Neural progenitor cell (in vitro differentiated cells): Measurements from ENCODE around the gene ESPL1. TPM values are rescaled to one million over a fixed set of nuclear protein-coding genes. Genes with fewer than 3 reads are reported as not detected.

Source experiments
- DNase-seq: peaks from one replicate; pipeline ENCODE4 v3.0.0-alpha.2; 2016; ENCODE audit warnings: low spot score
- H2AFZ ChIP-seq: fragments of 200-600 bp; sonication (generic); replicated peaks from 2 replicates; pipeline ENCODE4 v1.6.1; 2016; ENCODE audit warnings: antibody characterized with exemption
- H3F3A ChIP-seq: fragments of 200-600 bp; sonication (generic); 2 replicates; pipeline ENCODE4 v1.6.1; 2016; ENCODE audit warnings: antibody characterized with exemption, low read depth
- H3K27ac ChIP-seq: fragments of 200-600 bp; sonication (generic); 2 replicates; pipeline ENCODE4 v1.5.1; 2016; ENCODE audit warnings: mild to moderate bottlenecking
- H3K27me3 ChIP-seq: fragments of 200-600 bp; sonication (generic); 2 replicates; pipeline ENCODE4 v1.6.1; 2016; ENCODE audit warnings: mild to moderate bottlenecking, moderate library complexity
- H3K36me3 ChIP-seq: fragments of 200-600 bp; sonication (generic); 2 replicates; pipeline ENCODE4 v1.5.1; 2016
- H3K4me1 ChIP-seq: fragments of 200-600 bp; sonication (generic); 2 replicates; pipeline ENCODE4 v1.6.1; 2016; ENCODE audit warnings: mixed run types
- H3K4me2 ChIP-seq: fragments of 200-600 bp; sonication (generic); 2 replicates; pipeline ENCODE4 v1.6.1; 2016
- H3K4me3 ChIP-seq: fragments of 200-600 bp; sonication (generic); 2 replicates; pipeline ENCODE4 v1.5.1; 2016
- H3K79me2 ChIP-seq: fragments of 200-600 bp; sonication (generic); 2 replicates; pipeline ENCODE4 v1.6.1; 2016; ENCODE audit warnings: low read depth
- H3K9ac ChIP-seq: fragments of 200-600 bp; sonication (generic); 2 replicates; pipeline ENCODE4 v1.6.1; 2016
- H3K9me3 ChIP-seq: fragments of 200-600 bp; sonication (generic); 2 replicates; pipeline ENCODE4 v1.5.1; 2016; ENCODE audit warnings: low read depth
- H4K20me1 ChIP-seq: fragments of 200-600 bp; sonication (generic); 2 replicates; pipeline ENCODE4 v1.6.1; 2016; ENCODE audit warnings: low read depth
- H3K27ac Mint-ChIP-seq: 3 replicates; pipeline ENCODE4 v1.8.0; 2021; ENCODE audit warnings: mixed read lengths
- H3K27me3 Mint-ChIP-seq: 2 replicates; pipeline ENCODE4 v1.8.0; 2022; ENCODE audit warnings: low read depth, mild to moderate bottlenecking, inconsistent platforms, moderate library complexity, mixed read lengths; ENCODE audit not compliant: insufficient read depth
- H3K36me3 Mint-ChIP-seq: 3 replicates; pipeline ENCODE4 v1.8.0; 2021; ENCODE audit warnings: mixed read lengths
- H3K4me1 Mint-ChIP-seq: 3 replicates; pipeline ENCODE4 v1.8.0; 2021; ENCODE audit warnings: mixed read lengths
- H3K4me3 Mint-ChIP-seq: 3 replicates; pipeline ENCODE4 v1.8.0; 2021; ENCODE audit warnings: mild to moderate bottlenecking, moderate library complexity, mixed read lengths
- H3K9me3 Mint-ChIP-seq: 3 replicates; pipeline ENCODE4 v1.8.0; 2020; ENCODE audit warnings: mixed read lengths
- CTCF ChIP-seq: fragments of 200-600 bp; sonication (generic); IDR thresholded peaks from 2 replicates; pipeline ENCODE4 v1.5.1; 2017; ENCODE audit warnings: antibody characterized with exemption, mild to moderate bottlenecking
- EZH2 ChIP-seq: fragments of 200-600 bp; sonication (generic); IDR thresholded peaks from 2 replicates; pipeline ENCODE4 v1.6.1; 2017; ENCODE audit warnings: antibody characterized with exemption, mild to moderate bottlenecking, moderate library complexity
- EZH2phosphoT487 ChIP-seq: fragments of 200-600 bp; sonication (generic); IDR thresholded peaks from 2 replicates; pipeline ENCODE4 v1.6.1; 2017; ENCODE audit warnings: antibody characterized with exemption
- total RNA-seq: library from RNA; depleted of rRNA; stranded (reverse); fragments of >200 nt; gene quantifications from 2 replicates; pipeline ENCODE4 v1.2.3, GENCODE V29; 2015; ENCODE audit warnings: low replicate concordance

Gene ESPL1
- total RNA-seq, 1 donor from 2014 or later = 34.3 TPM

- peak overlapping the region; percentile 37 for H3K4me3 Mint-ChIP-seq
- H3K4me2 ChIP-seq = no peak overlapping the region
Measured at GRCh38 chr12:53226815-53227214, 41.3 kb upstream of the ESPL1 start.

GRCh38 chr12:53227341-53227740, 40.8 kb upstream of the ESPL1 start:
- DNase-seq = no peak
- H3F3A ChIP-seq = peaks cover 38% of the 10 kb centered on the region
- Mint-ChIP-seq H3K9me3 (no peaks in the 10 kb centered on the region), H3K4me3 (no peak overlapping the region), H3K27ac (no peak overlapping the region), H3K27me3 (peaks cover 25% of the 10 kb centered on the region), H3K4me1 (peaks cover 49% of the 10 kb centered on the region), H3K36me3 (peaks cover 2% of the 10 kb centered on the region)
- H3K79me2 ChIP-seq = no peaks in the 10 kb centered on the region
- H3K9ac ChIP-seq = no peak overlapping the region
- TF ChIP-seq EZH2 (no peak), EZH2phosphoT487 (no peak), CTCF (no peak)
- H3K27ac ChIP-seq = no peak overlapping the region
- H3K4me2 ChIP-seq = no peak overlapping the region
- H3K36me3 ChIP-seq = no peaks in the 10 kb centered on the region
- no peaks in the 10 kb centered on the region for H3K9me3 ChIP-seq
- no peak overlapping the region for H3K4me3 ChIP-seq
- H3K4me1 ChIP-seq = peaks cover 55% of the 10 kb centered on the region
- no peaks in the 10 kb centered on the region for H4K20me1 ChIP-seq
- no peaks in the 10 kb centered on the region for H3K27me3 ChIP-seq
- H2AFZ ChIP-seq = no peak overlapping the region

More at GRCh38 chr12:53226815-53227214, 41.3 kb upstream of the ESPL1 start:
- Histone ChIP-seq H4K20me1 (no peaks in the 10 kb centered on the region), H3K36me3 (no peaks in the 10 kb centered on the region), H3K27ac (no peak overlapping the region), H3K79me2 (no peaks in the 10 kb centered on the region), H3K9me3 (no peaks in the 10 kb centered on the region), H3K4me3 (no peak overlapping the region), H3F3A (peaks cover 43% of the 10 kb centered on the region), H3K4me1 (peaks cover 60% of the 10 kb centered on the region), H3K9ac (no peak overlapping the region), H3K27me3 (no peaks in the 10 kb centered on the region), H2AFZ (no peak overlapping the region)
- Mint-ChIP-seq H3K36me3 (peaks cover 2% of the 10 kb centered on the region), H3K4me1 (peaks cover 53% of the 10 kb centered on the region), H3K27me3 (peaks cover 24% of the 10 kb centered on the region), H3K9me3 (no peaks in the 10 kb centered on the region), H3K27ac (no peak overlapping the region)
- TF ChIP-seq EZH2phosphoT487 (no peak), CTCF (no peak), EZH2 (no peak)
- DNase-seq = no peak

GRCh38 chr12:53227836-53228235, 40.3 kb upstream of the ESPL1 start:
- no peak overlapping the region for H3K4me3 ChIP-seq
- Mint-ChIP-seq H3K9me3 (no peaks in the 10 kb centered on the region), H3K4me1 (peaks cover 50% of the 10 kb centered on the region), H3K4me3 (no peak overlapping the region), H3K27ac (no peak overlapping the region), H3K27me3 (peaks cover 30% of the 10 kb centered on the region), H3K36me3 (peaks cover 2% of the 10 kb centered on the region)
- H3K9ac ChIP-seq = no peak overlapping the region
- H3K27me3 ChIP-seq = no peaks in the 10 kb centered on the region
- DNase-seq = no peak
- no peaks in the 10 kb centered on the region for H3K36me3 ChIP-seq
- no peak overlapping the region for H3K27ac ChIP-seq
- no peaks in the 10 kb centered on the region for H3K9me3 ChIP-seq
- H3K4me1 ChIP-seq = peaks cover 50% of the 10 kb centered on the region
- no peaks in the 10 kb centered on the region for H4K20me1 ChIP-seq
- H3F3A ChIP-seq = peaks cover 38% of the 10 kb centered on the region
- H2AFZ ChIP-seq = no peak overlapping the region
- H3K4me2 ChIP-seq = no peak overlapping the region
- no peak for TF ChIP-seq CTCF
- H3K79me2 ChIP-seq = no peaks in the 10 kb centered on the region

- H3K4me1 ChIP-seq = peaks cover 50% of the 10 kb centered on the region
- H3K9ac ChIP-seq = no peak overlapping the region
- no peak overlapping the region for H3K4me2 ChIP-seq
- no peaks in the 10 kb centered on the region for H3K9me3 ChIP-seq
- no peaks in the 10 kb centered on the region for H3K36me3 ChIP-seq
- no peak for DNase-seq
- no peaks in the 10 kb centered on the region for H3K9me3 Mint-ChIP-seq
- peak overlapping the region; percentile 39 for H3K4me3 Mint-ChIP-seq
- no peak overlapping the region for H3K4me3 ChIP-seq
- no peaks in the 10 kb centered on the region for H4K20me1 ChIP-seq
- H3K4me1 Mint-ChIP-seq = peaks cover 51% of the 10 kb centered on the region
- H3K36me3 Mint-ChIP-seq = peaks cover 2% of the 10 kb centered on the region
- H3K27me3 Mint-ChIP-seq = peaks cover 39% of the 10 kb centered on the region
- H2AFZ ChIP-seq = no peak overlapping the region
- TF ChIP-seq EZH2phosphoT487 (no peak), EZH2 (no peak), CTCF (no peak)
- no peaks in the 10 kb centered on the region for H3K79me2 ChIP-seq
- H3K27ac Mint-ChIP-seq = no peak overlapping the region
- H3K27ac ChIP-seq = no peak overlapping the region
- peaks cover 35% of the 10 kb centered on the region for H3F3A ChIP-seq
- no peaks in the 10 kb centered on the region for H3K27me3 ChIP-seq
Measured at GRCh38 chr12:53229454-53229853, 38.6 kb upstream of the ESPL1 start.
